ENCODE data around the gene PAK4.
"Not testable (repeated sequence)": the region's sequence is repeated elsewhere in the genome, so short reads cannot be mapped to it uniquely, and the experiment has no call there.

Gene PAK4

DNA sequence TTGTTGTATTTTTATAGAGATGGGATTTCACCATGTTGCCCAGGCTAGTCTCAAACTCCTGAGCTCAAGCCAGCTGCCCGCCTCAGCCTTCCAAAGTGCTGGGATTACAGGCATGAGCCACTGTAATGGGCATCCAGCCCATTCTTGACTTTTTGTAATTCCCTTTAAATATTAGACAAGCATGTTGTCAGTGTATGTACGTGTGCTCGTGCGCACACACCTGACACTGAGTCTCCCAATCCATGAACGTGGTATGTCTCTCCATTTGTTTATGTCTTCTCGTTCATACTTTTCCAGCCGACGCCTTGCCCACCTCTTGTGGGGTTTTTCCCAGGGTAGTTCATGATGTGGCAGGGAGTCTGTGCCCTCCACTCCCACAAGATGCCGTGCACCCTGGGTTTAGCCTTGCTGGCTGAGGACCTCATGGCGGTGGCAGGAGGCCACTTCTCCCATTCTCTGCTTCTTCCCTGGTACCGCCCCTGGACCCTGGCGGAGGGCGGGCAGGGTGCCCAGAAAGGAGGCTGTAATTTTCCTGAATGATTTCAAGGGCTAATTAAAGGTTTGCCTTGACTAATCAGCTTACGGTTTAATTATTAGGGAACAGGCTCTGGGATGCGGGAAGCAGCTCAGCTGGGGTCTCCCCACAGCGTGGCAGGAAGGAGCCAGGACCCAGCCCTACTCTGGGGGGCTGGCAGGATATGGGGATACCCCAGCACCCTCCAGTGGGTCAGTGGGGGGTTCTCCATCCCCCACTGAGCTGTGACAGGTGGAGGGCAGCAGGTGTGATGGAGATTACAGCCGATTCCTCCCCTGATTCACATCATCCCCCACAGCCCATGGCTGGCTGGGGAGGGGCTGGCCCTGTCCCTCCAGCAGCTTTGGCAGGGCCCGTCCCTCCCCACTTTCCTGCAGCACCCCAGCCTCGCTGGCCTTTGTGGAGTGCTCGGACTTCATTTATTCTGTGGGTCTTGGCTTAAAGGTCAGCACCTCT is 12.9 kb downstream of the PAK4 start:
- TF ChIP-seq CTCF (IDR thresholded peaks at IDR 0.05; ENCODE audit: insufficient read depth, low read depth, low read length, missing control alignments): no peak
- DNase-seq (ENCODE audit: low read depth): no peak
- H3K4me3 ChIP-seq (ENCODE audit: low read depth, low read length): no peak overlapping the region

DNA sequence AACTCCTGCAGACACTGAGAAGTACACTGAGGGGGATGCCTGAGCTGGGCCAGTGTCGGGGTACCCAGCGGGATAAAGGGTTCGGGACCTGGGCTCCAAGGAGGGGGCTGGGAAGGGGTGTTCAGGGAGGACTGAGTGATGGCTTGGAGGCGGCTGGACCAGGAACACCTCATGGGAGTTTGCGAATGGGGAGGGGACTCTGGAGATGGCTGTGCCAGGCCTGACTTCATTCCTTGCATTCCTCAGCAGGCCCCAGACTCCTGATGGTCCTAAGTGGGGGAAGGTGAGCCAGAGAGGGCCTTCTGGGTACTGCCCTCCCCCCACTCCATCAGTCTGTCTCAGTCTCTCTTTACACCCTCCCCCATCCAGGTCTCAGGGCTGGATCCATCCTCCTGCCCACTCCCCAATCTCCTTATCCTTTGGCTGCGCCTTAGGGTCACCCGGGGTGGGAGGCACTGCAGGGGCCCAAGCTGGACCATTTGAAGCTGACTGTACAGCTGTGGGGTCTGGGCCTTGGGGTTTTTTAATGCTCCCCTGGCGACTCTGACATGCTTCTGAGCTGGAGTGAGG is 13.8 kb downstream of the PAK4 start:
- DNase-seq (ENCODE audit: low read depth): no peak
- no peak for TF ChIP-seq CTCF (IDR thresholded peaks at IDR 0.05; ENCODE audit: insufficient read depth, low read depth, low read length, missing control alignments)
- H3K4me3 ChIP-seq (ENCODE audit: low read depth, low read length): no peak overlapping the region

DNA sequence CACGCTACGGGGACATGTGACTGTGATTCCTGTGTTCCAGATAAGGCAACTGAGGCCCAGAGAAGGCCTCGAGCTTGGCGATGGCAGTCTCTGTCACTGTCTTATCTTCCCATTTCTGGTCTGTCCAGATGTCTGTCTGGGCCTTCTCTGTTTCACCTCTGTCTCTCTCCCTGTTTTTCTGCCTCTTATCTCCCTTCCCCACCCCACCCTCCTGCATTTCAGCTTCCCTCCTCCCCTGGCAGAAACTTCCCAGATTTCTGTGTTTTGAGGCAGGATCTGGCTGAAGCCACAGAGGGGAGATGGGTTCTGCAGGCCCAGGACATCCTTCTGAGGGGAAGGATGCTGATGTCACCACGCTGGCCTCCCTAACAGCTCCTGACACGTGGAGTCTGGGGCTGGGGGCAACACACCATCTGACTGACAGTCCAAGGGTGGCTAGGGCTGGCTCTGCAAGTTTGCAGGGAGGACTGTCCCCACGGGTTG is 14.4 kb downstream of the PAK4 start:
- DNase-seq (ENCODE audit: low read depth): no peak
- TF ChIP-seq CTCF (IDR thresholded peaks at IDR 0.05; ENCODE audit: insufficient read depth, low read depth, low read length, missing control alignments): no peak
- no peak overlapping the region for H3K4me3 ChIP-seq (ENCODE audit: low read depth, low read length)

- no peak overlapping the region for H3K4me3 ChIP-seq (ENCODE audit: low read depth, low read length)
- TF ChIP-seq CTCF (IDR thresholded peaks at IDR 0.05; ENCODE audit: insufficient read depth, low read depth, low read length, missing control alignments): no peak
- no peak for DNase-seq (ENCODE audit: low read depth)
Measured at GRCh38 chr19:39140594-39140993, 15.0 kb downstream of the PAK4 start.

DNA sequence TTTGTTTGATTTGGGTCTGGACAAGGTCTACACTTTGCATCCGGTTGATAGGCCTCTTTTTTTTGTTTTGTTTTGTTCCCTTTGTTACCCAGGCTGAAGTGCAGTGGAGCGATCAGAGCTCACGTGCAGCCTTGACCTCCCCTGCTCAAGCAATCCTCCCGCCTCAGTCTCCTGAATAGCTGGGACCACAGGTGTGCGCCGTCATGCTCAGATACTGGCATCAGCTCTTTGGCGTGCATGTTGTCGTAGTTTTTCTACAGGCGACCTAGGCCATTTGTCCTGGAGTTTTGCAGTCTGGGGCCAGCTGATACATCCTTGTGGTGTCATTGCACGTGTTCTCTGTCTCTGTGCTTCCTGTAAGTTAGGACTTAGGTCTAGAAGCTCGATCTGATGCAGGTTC is 16.3 kb downstream of the PAK4 start:
- TF ChIP-seq CTCF (IDR thresholded peaks at IDR 0.05; ENCODE audit: insufficient read depth, low read depth, low read length, missing control alignments): no peak
- DNase-seq (ENCODE audit: low read depth): no peak
- no peak overlapping the region for H3K4me3 ChIP-seq (ENCODE audit: low read depth, low read length)

DNA sequence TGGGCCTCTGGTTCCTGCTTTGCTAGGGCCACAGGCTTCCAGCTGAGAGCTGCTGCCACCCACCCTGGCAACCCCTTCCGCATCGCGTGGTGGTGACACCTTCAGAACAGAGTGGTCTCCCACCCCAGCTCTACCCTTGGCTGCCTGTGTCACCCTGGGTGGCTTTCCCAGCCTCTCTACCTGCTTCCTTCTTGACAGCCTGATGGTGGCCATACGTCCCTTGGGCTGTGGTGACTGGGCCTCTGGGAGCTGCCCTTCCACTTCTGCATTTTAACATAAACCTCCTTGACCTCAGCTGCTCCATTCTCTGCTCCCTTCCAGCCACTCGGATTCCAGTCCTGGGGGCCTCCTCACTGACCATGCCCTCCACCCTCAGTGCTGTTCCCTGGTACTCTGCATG is 17.0 kb downstream of the PAK4 start:
- TF ChIP-seq CTCF (IDR thresholded peaks at IDR 0.05; ENCODE audit: insufficient read depth, low read depth, low read length, missing control alignments): no peak
- DNase-seq (ENCODE audit: low read depth): no peak
- no peak overlapping the region for H3K4me3 ChIP-seq (ENCODE audit: low read depth, low read length)

DNA sequence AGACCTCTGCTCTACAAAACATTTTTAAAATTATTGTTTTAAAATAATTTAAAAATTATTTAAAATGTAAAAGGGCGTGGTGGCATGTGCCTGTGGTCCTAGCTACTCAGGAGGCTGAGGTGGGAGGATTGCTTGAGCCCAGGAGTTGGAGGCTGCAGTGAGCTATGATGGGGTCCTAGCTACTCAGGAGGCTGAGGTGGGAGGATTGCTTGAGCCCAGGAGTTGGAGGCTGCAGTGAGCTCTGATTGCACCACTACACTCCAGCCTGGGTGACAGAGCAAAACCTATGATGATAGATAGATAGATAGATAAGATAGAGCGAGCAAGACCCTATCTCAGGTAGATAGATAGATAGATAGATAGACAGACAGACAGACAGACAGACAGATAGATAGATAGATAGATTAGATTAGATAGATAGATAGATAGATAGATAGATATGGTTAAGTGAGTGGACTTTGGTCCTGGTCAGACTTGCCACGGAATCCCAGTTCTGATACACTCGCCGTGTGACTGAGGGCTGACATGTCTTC is 18.2 kb downstream of the PAK4 start:
- not testable (repeated sequence) for DNase-seq (ENCODE audit: low read depth); H3K4me3 ChIP-seq (ENCODE audit: low read depth, low read length)

Measured in GM12865 (cell line).